Activated B cell treated with CpG ODN at 0.5 μM for 24 hours (primary cell): ENCODE data around the gene DUSP28. TPM values are rescaled to one million over a fixed set of nuclear protein-coding genes. Genes with fewer than 3 reads are reported as not detected.

Experiments used
- ATAC-seq: fragments of 200-7000 bp; cut with Tn5 transposase; one replicate; pipeline ENCODE4 v1.10.0; 2021; ENCODE audit warnings: low read depth, mild to moderate bottlenecking, moderate library complexity
- CTCF ChIA-PET: fragments of 350-600 bp; sonication (Branson Sonifier 250); formaldehyde crosslinking; loops from one replicate; lab custom pipeline; 2021; ENCODE audit warnings: antibody characterized with exemption; lab: Charles Lee
- POLR2A ChIA-PET: fragments of 350-600 bp; sonication (Branson Sonifier 250); formaldehyde crosslinking; loops from one replicate; lab custom pipeline; 2021; ENCODE audit warnings: antibody characterized with exemption; lab: Charles Lee
- DNase-seq: peaks from one replicate; pipeline ENCODE4 v3.0.0; 2022
- H3K27ac Mint-ChIP-seq: one replicate; pipeline ENCODE4 v1.8.0; 2020; ENCODE audit warnings: mixed read lengths
- H3K27me3 Mint-ChIP-seq: one replicate; pipeline ENCODE4 v1.8.0; 2021; ENCODE audit warnings: mixed read lengths
- H3K36me3 Mint-ChIP-seq: one replicate; pipeline ENCODE4 v1.8.0; 2021; ENCODE audit warnings: low read depth, mixed read lengths
- H3K4me1 Mint-ChIP-seq: one replicate; pipeline ENCODE4 v1.8.0; 2021; ENCODE audit warnings: mixed read lengths
- H3K4me3 Mint-ChIP-seq: one replicate; pipeline ENCODE4 v1.8.0; 2020; ENCODE audit warnings: mild to moderate bottlenecking, mixed read lengths
- H3K9me3 Mint-ChIP-seq: one replicate; pipeline ENCODE4 v1.8.0; 2020; ENCODE audit warnings: mixed read lengths
- intact Hi-C: fragments of 100-400 bp; cut with micrococcal nuclease; formaldehyde crosslinking; loops from one replicate; pipeline ENCODE4 v1.15.1; 2024
- total RNA-seq: library from RNA; stranded (reverse); gene quantifications from 2 replicates; pipeline ENCODE4 v1.2.3, GENCODE V29; 2022
- TF ChIP-seq, protein P1 (sequence below): fragments of 200-600 bp; IDR thresholded peaks from one replicate; pipeline ENCODE4 v1.8.0; 2022; ENCODE audit warnings: antibody characterized with exemption, mild to moderate bottlenecking

The DUSP28 gene
- total RNA-seq, 1 donor from 2014 or later: 11.5 TPM

DNA sequence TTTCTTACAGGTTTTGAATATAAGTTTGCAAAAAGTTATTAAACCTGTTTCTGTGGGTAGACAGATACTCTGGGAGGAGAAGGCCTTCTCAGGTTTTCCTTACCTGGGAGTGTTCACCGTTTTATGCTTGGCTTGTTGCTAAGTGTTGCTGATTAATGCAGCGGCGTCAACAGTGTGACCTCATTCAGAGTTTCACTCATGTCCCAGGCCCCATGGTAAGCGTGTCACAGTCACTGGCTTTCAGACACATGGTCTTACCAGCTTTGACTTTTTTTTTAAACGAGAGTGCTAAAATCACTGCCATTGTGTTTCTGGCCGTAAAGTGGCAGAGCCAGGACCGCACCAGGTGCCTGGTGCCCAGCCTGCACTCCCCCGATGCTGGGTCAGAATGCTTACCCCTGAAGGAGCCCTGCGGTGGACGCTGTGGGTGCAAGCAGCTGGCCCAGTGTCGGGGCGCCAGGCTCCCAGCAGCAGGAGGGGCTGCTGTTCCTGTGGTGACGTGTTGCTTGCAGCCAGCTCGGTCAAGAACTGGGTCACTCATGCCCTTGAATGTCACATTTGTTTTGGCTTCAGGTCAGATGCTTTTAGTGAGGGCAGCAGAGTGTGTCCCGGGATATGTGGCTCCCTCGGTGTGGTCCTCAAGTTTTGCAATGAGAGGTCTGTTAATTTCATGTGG is 29.8 kb downstream of the DUSP28 start:
- ATAC-seq (no peak), DNase-seq (no peak)
- ChIA-PET POLR2A (interaction anchor here (6.3 kb wide), 1 partner anchor 24 kb away, joined by 536 read pairs; the partner anchor contains the start of genes DUSP28 and RNPEPL1), CTCF (no interaction called here)
- Mint-ChIP-seq H3K4me3 (no peak overlapping the region), H3K27me3 (no peaks in the 10 kb centered on the region), H3K4me1 (peaks cover 33% of the 10 kb centered on the region), H3K36me3 (peaks cover 43% of the 10 kb centered on the region), H3K9me3 (no peaks in the 10 kb centered on the region), H3K27ac (no peak overlapping the region)
- TF ChIP-seq, protein P1, sequence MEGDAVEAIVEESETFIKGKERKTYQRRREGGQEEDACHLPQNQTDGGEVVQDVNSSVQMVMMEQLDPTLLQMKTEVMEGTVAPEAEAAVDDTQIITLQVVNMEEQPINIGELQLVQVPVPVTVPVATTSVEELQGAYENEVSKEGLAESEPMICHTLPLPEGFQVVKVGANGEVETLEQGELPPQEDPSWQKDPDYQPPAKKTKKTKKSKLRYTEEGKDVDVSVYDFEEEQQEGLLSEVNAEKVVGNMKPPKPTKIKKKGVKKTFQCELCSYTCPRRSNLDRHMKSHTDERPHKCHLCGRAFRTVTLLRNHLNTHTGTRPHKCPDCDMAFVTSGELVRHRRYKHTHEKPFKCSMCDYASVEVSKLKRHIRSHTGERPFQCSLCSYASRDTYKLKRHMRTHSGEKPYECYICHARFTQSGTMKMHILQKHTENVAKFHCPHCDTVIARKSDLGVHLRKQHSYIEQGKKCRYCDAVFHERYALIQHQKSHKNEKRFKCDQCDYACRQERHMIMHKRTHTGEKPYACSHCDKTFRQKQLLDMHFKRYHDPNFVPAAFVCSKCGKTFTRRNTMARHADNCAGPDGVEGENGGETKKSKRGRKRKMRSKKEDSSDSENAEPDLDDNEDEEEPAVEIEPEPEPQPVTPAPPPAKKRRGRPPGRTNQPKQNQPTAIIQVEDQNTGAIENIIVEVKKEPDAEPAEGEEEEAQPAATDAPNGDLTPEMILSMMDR: no peak
- intact Hi-C loops: no loop called here

DNA sequence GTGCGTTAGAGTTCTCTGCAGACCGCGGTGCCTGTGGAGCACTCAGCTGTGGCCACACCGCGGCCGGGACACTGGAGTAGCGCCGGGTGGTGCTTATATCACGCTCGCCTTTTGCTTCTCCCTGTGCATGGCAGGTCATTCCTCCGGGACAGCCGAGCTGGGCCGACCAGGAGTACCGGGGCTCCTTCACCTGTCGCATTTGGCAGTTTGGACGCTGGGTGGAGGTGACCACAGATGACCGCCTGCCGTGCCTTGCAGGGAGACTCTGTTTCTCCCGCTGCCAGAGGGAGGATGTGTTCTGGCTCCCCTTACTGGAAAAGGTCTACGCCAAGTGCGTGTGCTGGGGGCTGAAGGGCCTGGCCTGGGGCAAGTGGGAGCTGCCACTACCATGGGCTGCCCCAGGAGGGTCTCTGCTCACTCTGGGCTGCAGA is 30.5 kb downstream of the DUSP28 start:
- Mint-ChIP-seq H3K27ac (no peak overlapping the region), H3K4me1 (peaks cover 26% of the 10 kb centered on the region), H3K4me3 (no peak overlapping the region), H3K27me3 (no peaks in the 10 kb centered on the region), H3K36me3 (peaks cover 43% of the 10 kb centered on the region), H3K9me3 (no peaks in the 10 kb centered on the region)
- TF ChIP-seq, protein P1: no peak
- ATAC-seq (no peak), DNase-seq (no peak)
- intact Hi-C loops: no loop called here
- ChIA-PET CTCF (no interaction called here), POLR2A (no interaction called here)

DNA sequence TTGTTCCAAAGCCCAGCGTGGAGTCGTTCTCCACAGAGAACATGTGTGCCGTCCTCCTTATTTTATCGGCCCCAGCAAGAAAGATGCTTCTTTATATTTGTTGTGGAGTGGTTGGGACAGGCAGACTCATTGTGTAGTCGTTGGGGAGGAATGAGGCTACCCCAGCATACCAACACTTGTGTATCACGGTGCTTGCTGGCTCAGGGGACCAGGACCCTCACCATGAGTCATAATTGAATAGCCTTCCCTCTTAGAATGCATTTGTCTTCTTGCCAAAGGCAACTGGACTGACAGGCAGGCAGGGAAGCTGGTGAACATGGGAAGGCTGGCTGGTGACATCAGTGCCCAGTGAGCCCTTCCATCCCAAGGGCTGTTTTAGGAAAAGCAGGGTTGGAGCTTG is 31.1 kb downstream of the DUSP28 start:
- intact Hi-C loops: no loop called here

DNA sequence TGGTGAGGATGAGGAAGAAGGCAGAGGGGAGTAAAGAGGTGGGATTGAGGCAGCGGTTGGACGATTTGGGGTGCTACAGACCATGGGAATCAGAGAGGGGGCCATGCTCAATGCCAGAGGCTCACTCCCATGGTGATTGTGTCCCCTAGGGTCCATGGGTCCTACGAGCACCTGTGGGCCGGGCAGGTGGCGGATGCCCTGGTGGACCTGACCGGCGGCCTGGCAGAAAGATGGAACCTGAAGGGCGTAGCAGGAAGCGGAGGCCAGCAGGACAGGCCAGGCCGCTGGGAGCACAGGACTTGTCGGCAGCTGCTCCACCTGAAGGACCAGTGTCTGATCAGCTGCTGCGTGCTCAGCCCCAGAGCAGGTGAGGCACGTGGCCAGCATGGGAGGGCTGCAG is 31.6 kb downstream of the DUSP28 start:
- H3K4me1 Mint-ChIP-seq: peaks cover 22% of the 10 kb centered on the region
- ChIA-PET POLR2A (no interaction called here), CTCF (no interaction called here)
- TF ChIP-seq, protein P1: no peak
- intact Hi-C loops: no loop called here
- ATAC-seq: no peak
- H3K27ac Mint-ChIP-seq: no peak overlapping the region
- peaks cover 43% of the 10 kb centered on the region for H3K36me3 Mint-ChIP-seq
- H3K27me3 Mint-ChIP-seq: no peaks in the 10 kb centered on the region
- no peak overlapping the region for H3K4me3 Mint-ChIP-seq
- no peak for DNase-seq
- H3K9me3 Mint-ChIP-seq: no peaks in the 10 kb centered on the region

More for the DNA sequence above, 31.1 kb downstream of the DUSP28 start:
- CTCF ChIA-PET: no interaction called here
- Mint-ChIP-seq H3K27me3 (no peaks in the 10 kb centered on the region), H3K27ac (no peak overlapping the region), H3K4me3 (no peak overlapping the region), H3K9me3 (no peaks in the 10 kb centered on the region), H3K4me1 (peaks cover 22% of the 10 kb centered on the region), H3K36me3 (peaks cover 42% of the 10 kb centered on the region)
- POLR2A ChIA-PET: no interaction called here
- no peak for ATAC-seq
- DNase-seq: no peak
- TF ChIP-seq, protein P1: no peak

DNA sequence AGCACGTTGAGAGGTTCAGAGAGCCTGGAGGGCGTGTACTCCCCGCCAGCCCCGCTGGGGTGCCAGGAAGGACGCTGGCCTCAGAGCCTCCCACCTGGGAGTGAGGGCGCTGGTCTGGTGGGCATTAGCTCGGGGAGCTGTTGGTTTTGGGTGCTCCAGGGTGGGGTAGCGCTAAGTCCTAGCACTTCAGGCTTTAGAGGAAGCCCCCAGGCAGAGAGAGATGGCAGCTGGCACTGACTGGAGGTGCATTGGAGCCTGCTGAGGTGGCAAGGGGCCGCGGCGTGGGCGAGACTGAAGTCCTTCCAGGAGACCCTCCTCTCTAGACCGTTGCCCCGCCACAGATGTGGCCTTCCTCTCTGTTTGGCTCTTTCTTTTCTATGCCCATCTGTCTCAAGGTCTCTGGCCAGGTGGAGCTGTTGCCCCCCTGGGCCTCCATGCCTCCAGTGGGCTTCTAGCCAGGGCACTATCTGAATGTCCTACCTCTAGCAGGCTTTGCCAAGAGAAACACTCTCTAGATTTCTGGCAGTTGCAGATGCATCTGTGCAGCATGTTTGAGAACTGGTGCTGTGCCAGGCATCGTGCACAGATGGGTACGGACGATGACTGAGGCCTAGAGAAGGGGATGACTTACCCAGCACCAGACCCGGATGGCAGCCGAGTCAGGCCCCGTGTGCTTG is 33.0 kb downstream of the DUSP28 start:
- intact Hi-C loops: no loop called here
- no peaks in the 10 kb centered on the region for H3K27me3 Mint-ChIP-seq
- H3K4me1 Mint-ChIP-seq: peaks cover 11% of the 10 kb centered on the region
- ATAC-seq: no peak
- no peak overlapping the region for H3K27ac Mint-ChIP-seq
- peaks cover 43% of the 10 kb centered on the region for H3K36me3 Mint-ChIP-seq
- TF ChIP-seq, protein P1: no peak
- POLR2A ChIA-PET: no interaction called here
- CTCF ChIA-PET: no interaction called here
- no peak for DNase-seq
- no peak overlapping the region for H3K4me3 Mint-ChIP-seq
- no peaks in the 10 kb centered on the region for H3K9me3 Mint-ChIP-seq
